HG03520 (cell line): ENCODE results near the gene KCNH3.
"Not testable (repeated sequence)": the region's sequence is repeated elsewhere in the genome, so short reads cannot be mapped to it uniquely, and the experiment has no call there.

Experiments used
- ATAC-seq: cut with Tn5 transposase; IDR thresholded peaks from one replicate; pipeline ENCODE4 v1.9.1; 2021; ENCODE audit warnings: mild to moderate bottlenecking, moderate library complexity; ENCODE audit not compliant: unreplicated experiment

The KCNH3 gene

DNA sequence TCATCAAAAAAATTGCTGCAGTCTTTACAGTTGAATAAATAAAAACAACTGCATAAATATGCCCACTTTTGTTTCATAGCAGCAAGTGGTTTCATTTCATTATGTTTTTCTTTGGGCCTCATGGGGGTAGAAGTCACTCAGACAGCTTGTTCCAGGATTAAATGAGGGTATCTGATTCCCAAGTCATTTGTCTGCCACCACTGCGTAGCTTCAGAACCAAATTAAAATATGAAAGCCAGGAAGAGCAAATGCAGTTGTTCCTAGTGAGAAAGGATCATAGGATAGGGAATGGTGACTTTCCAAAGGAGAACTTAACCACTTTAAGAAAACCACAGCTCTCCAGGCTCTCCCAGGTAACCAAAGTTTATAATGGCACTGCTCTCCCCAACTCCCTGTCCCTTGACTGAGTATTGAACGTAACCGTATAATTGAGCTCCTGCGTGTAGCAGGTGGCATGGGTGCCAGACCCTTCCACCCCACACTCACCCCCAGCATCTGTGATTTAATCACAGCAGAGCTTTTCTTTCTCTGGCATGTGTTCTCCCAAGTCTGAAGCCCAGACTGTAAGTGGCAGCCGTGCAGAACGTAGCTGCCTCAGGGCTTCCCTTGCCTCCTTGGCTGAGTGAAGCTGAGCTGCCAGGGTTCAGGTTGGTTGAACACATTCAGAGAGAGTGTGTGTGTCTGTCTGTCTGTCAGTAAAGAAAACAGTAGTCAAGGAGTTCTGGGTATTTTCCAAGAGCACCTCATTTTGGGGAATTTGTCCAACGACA, 11.3 kb upstream of the KCNH3 start:
- no peak for ATAC-seq

DNA sequence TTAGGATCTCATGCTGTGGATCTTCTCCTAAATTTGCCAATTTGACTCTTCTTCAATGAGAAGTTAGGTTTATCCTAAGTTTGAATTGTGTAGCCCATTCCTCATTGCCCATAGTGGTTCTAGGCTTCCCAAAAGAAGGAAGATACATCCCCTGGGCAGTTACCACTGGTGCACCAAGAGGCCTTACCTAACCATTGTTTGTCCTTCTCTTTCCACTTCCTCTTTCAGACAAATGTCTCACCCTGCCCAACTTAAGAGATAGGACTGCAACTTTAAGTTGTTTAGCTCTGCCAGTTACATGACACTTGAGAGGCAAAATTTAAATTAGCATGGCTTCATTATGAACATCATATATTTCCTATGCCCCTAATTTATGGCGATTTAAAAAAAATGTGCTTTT, 9.4 kb upstream of the KCNH3 start:
- ATAC-seq, result no peak

DNA sequence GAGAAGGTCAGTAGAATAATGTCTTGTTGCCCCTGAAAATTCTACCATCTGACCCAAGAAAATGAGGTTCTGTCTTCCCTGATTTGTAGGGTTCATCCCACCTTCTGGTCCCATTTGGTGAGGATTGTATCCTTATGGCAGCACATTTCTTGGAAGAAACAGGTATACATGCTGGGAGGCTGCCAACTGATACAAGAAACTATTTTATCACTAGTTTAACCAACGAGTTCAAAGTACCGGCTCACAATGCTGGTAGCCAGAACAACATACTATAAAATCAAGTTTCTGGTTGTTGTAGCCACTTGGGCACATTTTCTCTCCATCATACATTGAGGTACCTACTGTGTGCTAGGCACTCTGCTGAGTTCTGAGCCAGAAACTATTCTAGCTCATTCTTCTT, 7.1 kb upstream of the KCNH3 start:
- no peak for ATAC-seq

DNA sequence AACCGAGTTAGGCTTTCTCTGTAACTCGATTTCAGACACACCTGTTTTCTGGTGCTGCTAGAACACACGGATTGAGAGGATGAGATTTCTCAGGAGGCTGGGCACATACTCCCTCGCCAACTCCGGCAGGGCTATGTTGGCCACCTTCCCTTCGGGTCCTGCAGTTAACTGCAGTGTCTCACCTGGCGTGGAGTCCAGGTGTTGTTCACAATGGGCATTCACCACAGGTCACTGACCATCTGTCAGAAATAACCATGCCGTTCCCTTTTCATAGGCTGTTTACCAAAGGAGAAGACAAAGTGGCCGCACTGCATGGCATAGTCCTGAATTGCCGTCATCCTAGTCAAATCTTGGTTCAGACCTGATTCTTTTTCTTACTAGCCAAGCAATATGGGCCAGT, 5.5 kb upstream of the KCNH3 start:
- ATAC-seq, result no peak

DNA sequence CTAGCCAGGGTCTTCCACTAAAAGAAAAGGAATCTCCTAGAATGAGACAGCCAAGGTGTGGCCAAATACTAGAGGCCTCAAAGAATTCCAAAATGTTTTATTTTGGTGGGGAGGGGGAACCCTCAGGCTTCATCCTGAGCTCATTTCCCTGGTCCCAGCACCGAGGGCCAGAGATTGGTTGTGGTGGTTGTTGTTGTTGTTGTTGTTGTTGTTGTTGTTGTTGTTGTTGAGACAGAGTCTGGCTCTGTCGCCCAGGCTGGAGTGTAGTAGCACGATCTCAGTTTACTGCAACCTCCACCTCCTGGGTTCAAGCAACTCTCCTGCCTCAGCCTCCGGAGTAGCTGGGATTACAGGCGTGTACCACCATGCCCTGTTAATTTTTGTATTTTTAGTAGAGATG, 4.7 kb upstream of the KCNH3 start:
- ATAC-seq, result not testable (repeated sequence)

DNA sequence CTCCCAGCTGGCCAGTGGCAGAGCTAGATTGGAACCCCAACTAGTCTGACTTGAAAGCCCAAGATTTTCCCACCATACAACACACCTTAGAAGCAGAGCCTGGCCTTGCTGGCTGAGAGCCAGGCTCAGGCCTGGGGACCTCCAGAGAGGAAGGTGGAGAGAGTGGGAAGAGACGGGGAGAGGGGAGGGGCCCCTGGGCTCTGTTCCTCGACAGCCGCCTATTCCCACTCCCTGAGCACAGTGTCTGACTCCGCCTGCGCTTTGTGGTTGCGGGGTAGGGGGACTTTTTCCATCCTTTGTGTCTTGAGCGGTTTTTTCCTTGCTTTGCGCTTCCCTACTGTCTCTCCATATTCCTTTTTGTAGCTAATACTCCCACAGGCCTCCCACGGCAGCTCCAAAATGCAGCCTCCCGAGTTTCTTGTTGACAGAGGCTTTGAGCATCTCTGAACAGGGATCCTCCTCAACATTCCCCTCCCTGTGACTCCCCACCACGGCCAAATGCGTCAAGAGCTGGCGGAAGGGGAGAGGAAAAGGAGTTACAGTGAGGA, 4.0 kb upstream of the KCNH3 start:
- no peak for ATAC-seq

DNA sequence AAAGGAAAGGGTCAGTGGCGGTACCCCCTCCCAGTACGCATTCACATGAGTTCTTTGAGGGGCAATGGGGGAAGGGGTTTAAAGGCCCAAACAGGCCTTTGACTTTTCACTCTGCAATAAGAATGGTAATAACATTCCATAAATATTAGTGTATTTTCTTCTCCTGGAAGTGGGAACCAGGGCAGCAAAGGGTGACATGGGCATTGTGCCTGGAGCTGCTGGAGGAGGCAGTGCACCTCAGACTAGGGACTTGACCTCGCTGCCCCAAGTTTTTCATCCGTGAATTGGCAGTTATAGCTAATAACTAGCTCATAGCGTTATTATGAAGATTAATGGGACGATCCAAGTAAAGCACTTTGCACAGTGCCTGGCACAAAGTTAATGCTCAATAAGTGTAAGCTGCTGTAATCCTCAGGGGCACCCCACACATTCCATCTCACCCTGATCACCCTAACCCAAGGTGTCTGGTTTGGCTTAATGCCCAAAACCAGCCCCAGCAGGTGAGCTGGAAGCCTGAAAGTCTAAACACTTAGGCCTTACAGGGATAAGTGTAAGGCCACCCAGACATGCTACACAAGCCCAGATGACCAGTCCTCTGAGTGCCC, 2.8 kb upstream of the KCNH3 start:
- no peak for ATAC-seq

DNA sequence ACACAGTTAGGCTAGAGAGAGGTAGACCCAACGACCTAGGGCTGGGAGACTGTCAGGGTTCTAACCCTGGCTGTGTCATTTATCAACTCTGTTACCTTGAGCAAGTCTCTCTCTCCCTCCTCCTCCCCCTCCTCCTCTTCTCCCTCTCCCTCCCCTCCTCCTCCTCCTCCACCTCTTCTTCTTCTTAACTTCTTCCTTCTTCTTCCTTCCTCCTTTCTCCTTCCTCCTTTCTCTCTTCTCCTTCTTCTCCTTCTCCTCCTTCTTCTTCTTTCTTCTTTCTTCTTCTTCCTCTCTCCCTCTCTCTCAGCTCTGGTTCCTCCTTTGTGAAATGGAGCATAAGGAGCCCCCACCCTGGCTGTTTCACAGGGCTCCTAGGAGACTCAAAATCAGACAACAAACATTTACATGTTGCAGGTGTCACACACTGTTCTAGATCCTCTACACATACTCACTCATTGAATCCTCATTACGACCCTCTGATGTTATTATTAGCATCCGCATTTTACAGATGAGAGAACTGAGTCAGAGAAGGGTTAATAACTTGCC, 2.2 kb upstream of the KCNH3 start:
- ATAC-seq, result no peak

DNA sequence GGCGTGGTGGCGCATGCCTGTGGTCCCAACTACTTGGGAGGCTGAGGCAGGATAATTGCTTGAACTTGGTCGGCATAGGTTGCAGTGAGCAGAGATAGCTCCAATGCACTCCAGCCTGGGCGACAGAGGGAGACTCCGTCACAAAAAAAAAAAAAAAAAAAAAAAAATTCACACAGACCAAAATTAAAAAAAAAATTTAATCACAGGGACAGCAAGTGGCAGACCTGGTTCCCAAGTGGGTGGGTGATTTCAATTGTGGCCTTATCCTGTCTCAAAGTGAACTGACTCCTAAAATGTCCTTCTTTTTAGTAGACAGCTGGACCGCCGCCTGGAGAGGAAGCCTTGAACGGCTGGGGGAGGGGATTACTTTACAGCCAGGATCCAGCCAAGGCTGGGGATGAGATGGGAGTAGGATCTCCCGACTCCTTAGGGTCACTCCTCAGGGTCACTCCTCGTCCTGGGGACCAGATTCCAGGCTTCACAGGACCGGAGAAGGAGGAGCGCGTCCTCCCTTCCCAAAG, 1.5 kb upstream of the KCNH3 start:
- ATAC-seq, result no peak

DNA sequence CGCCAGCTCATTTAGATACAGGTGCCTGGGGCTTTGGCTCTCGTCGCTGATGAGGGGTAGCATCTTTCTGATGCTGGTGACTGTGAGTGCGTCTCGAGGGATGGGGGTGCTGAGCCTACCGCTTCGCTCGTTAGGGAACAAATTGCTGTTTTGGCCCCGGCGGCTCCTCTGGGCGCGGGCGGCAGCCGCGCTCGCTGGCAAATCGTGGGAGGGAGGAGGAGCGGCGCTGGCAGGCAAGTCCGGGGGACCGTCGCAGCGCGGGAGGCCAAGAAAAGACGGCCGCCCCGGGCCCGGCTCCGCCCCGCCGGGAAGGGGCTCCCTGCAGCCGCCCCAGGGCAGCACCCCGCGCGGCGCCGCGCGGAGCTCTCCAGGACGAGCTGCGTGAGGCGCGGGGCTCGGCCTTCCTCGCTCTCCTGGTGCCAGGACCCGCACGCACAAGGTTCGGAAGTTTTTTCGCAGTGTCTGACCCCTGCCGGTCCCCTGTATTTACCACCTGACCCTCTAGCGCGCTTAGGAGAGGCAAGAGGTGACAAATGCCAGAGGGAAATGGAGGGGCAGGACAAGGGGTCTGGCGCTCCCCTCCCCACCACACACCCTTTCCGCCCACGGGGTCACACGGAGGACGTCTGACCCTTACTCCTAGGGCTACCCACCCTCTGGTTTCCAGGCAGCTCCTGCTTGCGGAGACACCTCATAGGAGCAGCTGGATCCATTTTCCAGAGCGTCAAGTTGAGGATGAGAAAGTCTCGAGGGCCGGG, 899 bp upstream of the KCNH3 start:
- no peak for ATAC-seq

DNA sequence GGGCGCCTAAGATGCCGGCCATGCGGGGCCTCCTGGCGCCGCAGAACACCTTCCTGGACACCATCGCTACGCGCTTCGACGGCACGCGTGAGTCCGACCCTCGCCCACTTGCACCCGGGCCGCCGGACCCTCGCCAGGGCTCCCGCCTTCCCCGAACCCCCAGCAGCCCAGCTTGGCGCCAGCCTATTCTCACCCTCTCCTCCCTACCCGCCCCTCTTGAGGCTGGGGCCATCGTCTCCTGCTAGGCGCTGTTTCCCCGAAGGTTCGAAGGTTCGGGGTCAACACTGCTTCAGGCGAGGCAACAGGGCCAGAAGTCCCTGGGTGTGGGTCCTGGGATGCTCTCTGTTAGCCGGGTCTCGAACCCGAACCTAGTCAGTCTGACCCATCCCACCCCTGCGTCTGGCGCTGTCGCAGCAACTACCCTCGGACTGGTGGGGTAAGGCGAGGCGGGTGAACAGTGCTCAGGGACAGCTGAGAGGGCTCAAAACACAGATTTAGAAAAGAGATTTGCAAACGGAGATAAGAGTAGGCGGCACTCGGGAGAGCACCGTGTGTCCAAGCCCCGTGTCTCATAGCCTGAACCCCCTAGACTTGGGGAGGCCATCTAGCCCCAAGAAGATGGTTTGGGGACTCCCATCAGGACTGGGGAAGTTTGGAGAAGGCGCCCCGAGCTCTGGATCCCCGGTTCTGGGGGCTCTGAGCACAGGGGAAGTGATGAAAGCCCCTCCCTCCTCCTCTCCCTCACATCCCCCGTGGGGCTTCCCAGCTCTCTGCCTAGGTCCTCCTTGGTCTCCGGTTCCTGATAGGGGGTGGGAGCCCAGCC, 787 bp downstream of the KCNH3 start:
- ATAC-seq, result no peak

DNA sequence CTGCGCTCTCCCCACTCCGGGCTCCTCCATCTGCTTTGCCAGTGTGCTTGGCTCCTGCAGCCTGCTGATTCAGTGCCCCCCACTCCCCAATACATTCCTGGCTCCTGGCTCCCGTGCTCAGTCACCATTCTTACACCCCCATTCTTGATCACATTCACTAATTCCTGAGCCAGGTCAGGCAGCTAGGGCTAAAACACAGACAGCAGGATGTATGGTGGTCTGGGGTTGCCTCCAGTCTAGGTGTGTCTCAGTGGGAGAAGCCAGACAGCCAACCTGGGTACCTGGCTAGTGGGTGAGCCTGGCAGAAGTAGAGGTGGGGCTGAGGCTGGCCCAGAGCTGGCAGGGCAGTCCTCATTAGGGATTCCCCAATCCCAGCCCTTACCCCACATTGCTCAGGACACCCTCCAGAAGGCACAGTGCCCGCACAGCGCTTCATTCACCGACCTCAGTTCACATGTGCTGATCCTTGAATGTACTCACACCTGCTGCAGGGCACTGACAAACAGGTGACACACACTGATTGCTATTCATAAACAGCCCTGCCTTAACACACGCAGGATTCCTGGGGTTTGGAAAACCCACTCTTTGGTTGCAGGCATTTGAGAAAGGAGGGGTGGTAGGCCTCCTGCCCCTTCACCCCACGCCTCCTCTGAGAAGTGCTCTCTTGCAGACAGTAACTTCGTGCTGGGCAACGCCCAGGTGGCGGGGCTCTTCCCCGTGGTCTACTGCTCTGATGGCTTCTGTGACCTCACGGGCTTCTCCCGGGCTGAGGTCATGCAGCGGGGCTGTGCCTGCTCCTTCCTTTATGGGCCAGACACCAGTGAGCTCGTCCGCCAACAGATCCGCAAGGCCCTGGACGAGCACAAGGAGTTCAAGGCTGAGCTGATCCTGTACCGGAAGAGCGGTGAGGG, 1.7 kb downstream of the KCNH3 start:
- ATAC-seq, result no peak

DNA sequence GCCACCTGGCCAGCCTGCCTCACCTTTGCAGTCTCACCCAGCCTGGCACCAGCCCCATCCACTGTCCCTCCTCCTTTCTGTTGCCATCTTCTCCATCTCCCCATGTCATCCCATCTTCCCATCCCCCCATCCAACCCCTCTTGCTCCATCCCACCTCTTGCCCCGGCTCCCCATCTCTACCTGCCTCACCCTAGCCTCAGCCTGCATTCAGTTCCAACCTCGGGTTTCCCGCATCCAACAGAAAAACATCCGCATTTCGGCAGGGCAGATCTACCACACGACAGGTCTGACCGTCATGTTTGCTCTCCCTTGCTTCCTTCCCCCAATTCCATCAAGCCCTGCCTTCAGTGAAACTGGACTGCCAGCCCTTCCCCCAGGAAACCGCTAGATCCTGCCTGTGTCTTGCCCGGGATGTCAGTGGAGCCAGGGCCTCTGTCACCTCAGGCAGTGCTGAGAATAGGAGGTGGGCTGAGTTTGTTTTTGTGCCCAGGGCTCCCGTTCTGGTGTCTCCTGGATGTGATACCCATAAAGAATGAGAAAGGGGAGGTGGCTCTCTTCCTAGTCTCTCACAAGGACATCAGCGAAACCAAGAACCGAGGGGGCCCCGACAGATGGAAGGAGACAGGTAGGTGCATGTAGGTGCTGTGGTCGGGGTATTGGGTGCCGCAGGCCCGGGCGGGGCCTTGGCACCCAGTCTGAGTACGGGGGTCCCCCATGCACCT, 2.5 kb downstream of the KCNH3 start:
- ATAC-seq, result no peak

DNA sequence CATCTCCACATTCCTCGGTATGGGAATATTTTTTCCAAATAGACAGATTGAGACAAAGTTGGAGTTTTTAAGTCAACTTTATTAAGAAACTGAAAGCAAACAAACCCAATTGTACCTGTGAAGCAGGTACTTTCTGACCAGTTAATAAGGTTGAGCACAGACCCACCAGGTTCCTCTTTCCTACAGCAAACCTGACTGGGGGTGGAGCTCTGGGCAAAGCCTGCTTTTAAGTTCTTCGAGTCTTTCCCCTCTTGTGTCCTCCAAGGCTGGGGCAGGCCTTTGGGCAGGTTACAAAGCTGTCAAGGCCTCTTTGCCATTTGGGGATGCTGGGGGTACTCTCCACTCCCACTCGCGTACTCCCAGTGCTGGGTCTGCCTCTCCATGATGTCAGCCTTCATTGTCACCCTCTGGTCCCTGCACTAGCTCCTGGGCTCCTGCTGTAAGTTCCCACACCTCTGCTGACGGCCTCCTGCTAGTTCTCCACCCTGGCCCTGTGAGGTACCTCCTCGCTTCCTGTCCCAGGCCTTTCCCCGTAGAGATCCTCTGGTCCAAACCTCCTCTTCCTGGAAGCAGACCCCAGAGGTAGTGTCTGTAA, 3.2 kb downstream of the KCNH3 start:
- no peak for ATAC-seq

DNA sequence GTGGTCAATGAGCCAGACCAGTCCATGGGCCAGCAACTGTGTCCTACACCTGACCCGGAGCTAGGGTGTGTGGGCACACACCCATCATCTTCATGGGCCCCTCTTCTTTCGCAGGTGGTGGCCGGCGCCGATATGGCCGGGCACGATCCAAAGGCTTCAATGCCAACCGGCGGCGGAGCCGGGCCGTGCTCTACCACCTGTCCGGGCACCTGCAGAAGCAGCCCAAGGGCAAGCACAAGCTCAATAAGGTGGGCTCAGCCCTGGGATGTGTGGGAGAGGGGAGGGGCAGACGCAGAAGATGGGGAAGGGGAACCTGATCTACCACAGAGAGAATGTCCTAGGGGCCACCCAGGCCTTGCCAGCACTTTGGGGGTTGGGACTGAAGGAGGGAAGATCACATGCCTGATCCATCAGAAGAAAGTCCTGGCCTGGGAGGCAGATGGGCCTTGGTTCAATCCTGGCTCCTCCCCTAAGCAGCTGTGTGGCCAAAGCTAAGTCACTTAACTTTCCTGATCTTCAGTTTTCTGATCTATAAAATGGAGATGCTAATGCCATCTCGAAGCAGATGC, 3.8 kb downstream of the KCNH3 start:
- no peak for ATAC-seq

DNA sequence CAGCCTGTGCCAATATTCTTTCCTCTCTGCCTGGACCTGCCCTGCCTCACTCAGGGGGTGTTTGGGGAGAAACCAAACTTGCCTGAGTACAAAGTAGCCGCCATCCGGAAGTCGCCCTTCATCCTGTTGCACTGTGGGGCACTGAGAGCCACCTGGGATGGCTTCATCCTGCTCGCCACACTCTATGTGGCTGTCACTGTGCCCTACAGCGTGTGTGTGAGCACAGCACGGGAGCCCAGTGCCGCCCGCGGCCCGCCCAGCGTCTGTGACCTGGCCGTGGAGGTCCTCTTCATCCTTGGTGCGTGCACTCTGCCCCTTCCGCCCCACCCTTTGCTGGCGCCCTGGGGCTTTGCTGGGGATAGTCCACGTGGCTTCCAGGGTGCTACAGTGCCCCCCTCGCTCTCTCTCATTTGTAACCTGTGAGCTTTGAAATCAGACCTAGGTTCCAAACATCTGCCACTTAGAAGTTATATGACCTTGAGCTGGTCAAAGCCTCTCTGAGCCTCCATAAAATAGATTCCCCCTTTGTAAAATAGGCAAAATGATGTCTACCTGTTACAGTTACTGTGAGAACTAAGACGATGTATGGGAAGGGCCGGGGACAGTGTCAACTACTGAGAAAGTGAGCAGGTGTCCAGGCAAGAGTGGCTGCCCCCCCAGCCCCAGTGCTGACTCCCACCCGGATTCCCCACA, 4.5 kb downstream of the KCNH3 start:
- no peak for ATAC-seq
